GM12878 (cell line): Measurements from ENCODE around the gene URAD. TPM values are rescaled to one million over a fixed set of nuclear protein-coding genes. Genes with fewer than 3 reads are reported as not detected.
A peak's percentile ranks its signal among the peaks of the same experiment; 100 is the strongest.

Experiments
- ATAC-seq: fragments of 200-7000 bp; cut with Tn5 transposase; 3 replicates; pipeline ENCODE4 v1.9.1; 2020; ENCODE audit warnings: mild to moderate bottlenecking, moderate library complexity
- Bru-seq: library from RNA; stranded (reverse); fragments of 400-500 nt; gene quantifications from one replicate; lab custom pipeline; 2021; lab: Mats Ljungman, UMichigan
- BruChase-seq, 2 experiments: library from RNA; stranded (reverse); fragments of 400-500 nt; gene quantifications; one replicate each; lab custom pipeline; 2021; lab: Mats Ljungman, UMichigan
- BruUV-seq: library from RNA; stranded (reverse); fragments of 400-500 nt; replicated peaks from 2 replicates; lab custom pipeline; 2021; lab: Mats Ljungman, UMichigan
- CTCF ChIA-PET: fragments of 300-600 bp; sonication (Branson Sonifier 250); formaldehyde crosslinking; extraction: SDS; loops from one replicate; lab custom pipeline; 2021; ENCODE audit warnings: inconsistent platforms; lab: Yijun Ruan, JAX
- POLR2A ChIA-PET: fragments of 350-600 bp; formaldehyde crosslinking; extraction: SDS; loops from one replicate; lab custom pipeline; 2021; ENCODE audit warnings: inconsistent platforms; lab: Charles Lee
- RAD21 ChIA-PET: fragments of 300-600 bp; sonication (Branson Sonifier 250); formaldehyde crosslinking; loops from one replicate; lab custom pipeline; 2023; ENCODE audit warnings: antibody characterized with exemption; ENCODE audit not compliant: unreplicated experiment; lab: Charles Lee
- SMC1A ChIA-PET: fragments of 300-600 bp; sonication (Branson Sonifier 250); formaldehyde crosslinking; loops from one replicate; lab custom pipeline; 2023; ENCODE audit not compliant: unreplicated experiment, uncharacterized antibody; lab: Charles Lee
- DNase-seq: peaks from one replicate; pipeline ENCODE4 v3.0.0-alpha.2; 2011; ENCODE audit warnings: low read depth, low spot score
- FAIRE-seq: peaks from 3 replicates; lab custom pipeline; 2011; peaks lifted over from hg19 to GRCh38; lab: Jason Lieb, UNC
- H2AFZ ChIP-seq: 2 replicates; pipeline ENCODE4 v1.6.0; 2011; ENCODE audit warnings: low read depth, low read length, control low read depth; ENCODE audit not compliant: control insufficient read depth
- H3K27ac ChIP-seq: 2 replicates; pipeline ENCODE4 v1.5.1; 2011; ENCODE audit warnings: control low read depth; ENCODE audit not compliant: control insufficient read depth, insufficient read depth
- H3K27me3 ChIP-seq, 2 experiments: replicated peaks in 1 of 2; 2 replicates each; pipeline versions ENCODE4 v1.6.0 to v1.6.1; 2011; ENCODE audit warnings: low read length in 1 of 2; ENCODE audit not compliant: control insufficient read depth in 2 of 2, insufficient read depth in 2 of 2
- H3K36me3 ChIP-seq, 2 experiments: 2 replicates each; pipeline ENCODE4 v1.5.1; 2011; ENCODE audit warnings: low read length in 1 of 2; ENCODE audit not compliant: control insufficient read depth in 2 of 2, insufficient read depth in 2 of 2
- H3K4me1 ChIP-seq: 2 replicates; pipeline ENCODE4 v1.6.1; 2011; ENCODE audit warnings: mild to moderate bottlenecking, low read length, moderate library complexity, mixed read lengths; ENCODE audit not compliant: control insufficient read depth, insufficient read depth
- H3K4me2 ChIP-seq: 2 replicates; pipeline ENCODE4 v1.6.0; 2011; ENCODE audit warnings: control low read depth; ENCODE audit not compliant: control insufficient read depth, insufficient read depth
- H3K4me3 ChIP-seq: fragments of 200-600 bp; sonication (generic); 2 replicates; pipeline ENCODE4 v1.5.1; 2016
- H3K79me2 ChIP-seq: 2 replicates; pipeline ENCODE4 v1.6.0; 2011; ENCODE audit warnings: low read length; ENCODE audit not compliant: control insufficient read depth, insufficient read depth
- H3K9ac ChIP-seq: 2 replicates; pipeline ENCODE4 v1.8.0; 2011; ENCODE audit warnings: low read length, control low read depth, mixed read lengths; ENCODE audit not compliant: control insufficient read depth, insufficient read depth
- H3K9me3 ChIP-seq: replicated peaks from 3 replicates; pipeline ENCODE4 v1.5.1; 2011; ENCODE audit warnings: mild to moderate bottlenecking, low read length; ENCODE audit not compliant: control insufficient read depth, insufficient read depth
- H4K20me1 ChIP-seq: 2 replicates; pipeline ENCODE4 v1.6.0; 2011; ENCODE audit not compliant: control insufficient read depth, insufficient read depth
- CBFB ChIP-seq: IDR thresholded peaks from 2 replicates; pipeline ENCODE4 v1.6.1; 2016; ENCODE audit warnings: antibody characterized with exemption, low read depth
- FOS ChIP-seq: IDR thresholded peaks from 3 replicates; pipeline ENCODE4 v1.6.1; 2011; ENCODE audit warnings: borderline replicate concordance; ENCODE audit not compliant: insufficient read length; ENCODE audit errors: extremely low read depth
- HDGF ChIP-seq: fragments of 450-650 bp; IDR thresholded peaks from 2 replicates; pipeline ENCODE4 v1.6.1; 2016; ENCODE audit warnings: antibody characterized with exemption
- JUND ChIP-seq: IDR thresholded peaks from 2 replicates; pipeline ENCODE4 v1.6.1; 2012; ENCODE audit warnings: low read depth, mild to moderate bottlenecking, low read length, improper control_type of control experiment, moderate library complexity
- KLF5 ChIP-seq: fragments of 450-650 bp; IDR thresholded peaks from 2 replicates; pipeline ENCODE4 v1.6.1; 2014; ENCODE audit warnings: mild to moderate bottlenecking; ENCODE audit not compliant: partially characterized antibody
- MEF2B ChIP-seq: fragments of 450-650 bp; IDR thresholded peaks from 2 replicates; pipeline ENCODE4 v1.6.1; 2018; ENCODE audit warnings: mild to moderate bottlenecking, moderate library complexity; ENCODE audit not compliant: partially characterized antibody, poor library complexity, severe bottlenecking
- NFYA ChIP-seq: IDR thresholded peaks from 2 replicates; pipeline ENCODE4 v1.6.1; 2011; ENCODE audit warnings: low read depth, mild to moderate bottlenecking, low read length, improper control_type of control experiment, borderline replicate concordance
- PAX8 ChIP-seq: fragments of 450-650 bp; IDR thresholded peaks from 2 replicates; pipeline ENCODE4 v1.6.1; 2017; ENCODE audit warnings: mild to moderate bottlenecking, moderate library complexity
- RELA ChIP-seq: fragments of 450-650 bp; IDR thresholded peaks from 2 replicates; pipeline ENCODE4 v1.8.0; 2014; ENCODE audit warnings: borderline replicate concordance; ENCODE audit not compliant: partially characterized antibody
- SIN3A ChIP-seq: IDR thresholded peaks from 2 replicates; pipeline ENCODE4 v1.6.1; 2012; ENCODE audit warnings: low read depth, low read length, improper control_type of control experiment
- SRF ChIP-seq, 2 experiments: IDR thresholded peaks; 2 replicates each; pipeline ENCODE4 v1.6.1; 2011; ENCODE audit warnings: low read depth in 2 of 2, low read length in 2 of 2, mild to moderate bottlenecking in 1 of 2, moderate library complexity in 1 of 2
- ZBED1 ChIP-seq: IDR thresholded peaks from 2 replicates; pipeline ENCODE4 v1.6.1; 2016; ENCODE audit warnings: borderline replicate concordance
- ZNF274 ChIP-seq: IDR thresholded peaks from one replicate; pipeline ENCODE4 v1.8.0; 2011; ENCODE audit not compliant: insufficient read length, insufficient read depth
- ZNF622 ChIP-seq: fragments of 450-650 bp; IDR thresholded peaks from 2 replicates; pipeline ENCODE4 v1.6.1; 2017; ENCODE audit warnings: mild to moderate bottlenecking, inconsistent platforms
- WGBS: methylation state at CpG from one replicate; pipeline ENCODE4 v1.1.6; 2016; ENCODE audit warnings: low lambda C conversion rate; ENCODE audit not compliant: insufficient replicate concordance, insufficient coverage; ENCODE audit errors: missing lambda C conversion rate; 5-methylcytosine and 5-hydroxymethylcytosine counted together
- in situ Hi-C: fragments of 300-500 bp; cut with MboI; formaldehyde crosslinking; loops from 9 replicates; pipeline ENCODE4 v1.14.3; 2018; ENCODE audit warnings: mixed read lengths
- intact Hi-C: fragments of 100-400 bp; cut with micrococcal nuclease; formaldehyde crosslinking; loops from one replicate; pipeline ENCODE4 v1.14.2; 2022; ENCODE audit not compliant: unreplicated experiment
- long read RNA-seq, 2 experiments: library from polyadenylated mRNA; unstranded; transcript quantifications; one replicate each; pipeline ENCODE4 v2.0.0, GENCODE V29; 2019 to 2020
- polyA minus RNA-seq, 3 experiments: library from RNA; depleted of rRNA, polyadenylated mRNA; stranded (reverse); fragments of >200 nt; gene quantifications; 2 replicates each; pipeline ENCODE4 v1.2.3, GENCODE V29; 2011
- polyA plus RNA-seq, 11 experiments: library from polyadenylated mRNA; depleted of rRNA in 4 of 11; unstranded in 6 of 11; stranded (reverse) in 5 of 11; fragments of >200 nt; fragmentation: Nextera tagmentation in 4 of 11; fragmentation: Illumina TruSeq in 1 of 11; extraction: Ambion mirVana in 4 of 11; extraction: Trizol in 1 of 11; gene quantifications; 1 replicate in 1 of 11; 2 replicates in 10 of 11; pipeline versions ENCODE4 v1.2.1 to v1.2.3, GENCODE V29; 2011 to 2016; ENCODE audit warnings: inconsistent platforms in 2 of 11, missing spikeins in 2 of 11, low read depth in 1 of 11
- total RNA-seq, 4 experiments: library from RNA; depleted of rRNA in 3 of 4; stranded (reverse); fragments of >200 nt in 3 of 4; fragmentation: Illumina TruSeq in 1 of 4; extraction: Trizol in 1 of 4; gene quantifications; 2 replicates each; pipeline versions ENCODE4 v1.2.1 to v1.2.3, GENCODE V29; 2013 to 2021
- TF ChIP-seq, protein P1 (sequence below): fragments of 150-350 bp; IDR thresholded peaks from 2 replicates; pipeline ENCODE4 v1.6.1; 2016; ENCODE audit warnings: low read depth, low read length
- TF ChIP-seq, protein P2 (sequence below): fragments of 450-650 bp; IDR thresholded peaks from 2 replicates; pipeline ENCODE4 v1.6.1; 2017; ENCODE audit warnings: low read depth, mild to moderate bottlenecking, moderate library complexity

The URAD gene, protein sequence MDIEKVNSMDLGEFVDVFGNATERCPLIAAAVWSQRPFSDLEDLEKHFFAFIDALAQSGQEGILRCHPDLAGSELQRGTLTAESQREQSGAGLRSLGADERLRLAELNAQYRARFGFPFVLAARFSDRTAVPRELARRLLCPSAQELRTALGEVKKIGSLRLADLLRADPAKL
- not detected in 2 replicates for total RNA-seq (2013; cell fraction: nucleolus; rRNA removed)
- not detected in 2 replicates for total RNA-seq (2014; rRNA removed)
- not detected in 2 replicates for total RNA-seq (2014; rRNA removed; fragmentation: Illumina TruSeq; extraction: Trizol)
- not detected in 2 replicates for total RNA-seq (2021)
- not detected for polyA plus RNA-seq (2011; ENCODE audit: low read depth)
- polyA plus RNA-seq (2011; rRNA removed) = not detected in 2 replicates
- not detected in 2 replicates for polyA plus RNA-seq (2011; cell fraction: cytosol; rRNA removed)
- not detected in 2 replicates for polyA plus RNA-seq (2011; cell fraction: nucleus; rRNA removed)
- polyA plus RNA-seq (2012) = not detected in 2 replicates
- not detected in 2 replicates for polyA plus RNA-seq (2014; fragmentation: Illumina TruSeq; extraction: Trizol)
- not detected for polyA plus RNA-seq (2014; fragmentation: Nextera tagmentation; extraction: Ambion mirVana)
- not detected in 2 replicates for polyA plus RNA-seq (2014; rRNA removed)
- not detected for polyA plus RNA-seq (2016; fragmentation: Nextera tagmentation; extraction: Ambion mirVana)
- polyA minus RNA-seq (2011; rRNA and poly(A)+ RNA removed) = not detected in 2 replicates
- not detected in 2 replicates for polyA minus RNA-seq (2011; cell fraction: cytosol; rRNA and poly(A)+ RNA removed)
- polyA minus RNA-seq (2011; cell fraction: nucleus; rRNA and poly(A)+ RNA removed) = not detected in 2 replicates
- Bru-seq, nascent RNA = not detected
- percentile 8 among the genes with signal in this experiment for BruChase-seq, experiment 1, labeled RNA remaining after a 6-hour chase
- BruChase-seq, experiment 2, labeled RNA remaining after a 2-hour chase = percentile 7 among the genes with signal in this experiment
- long read RNA-seq, experiment 1 = 0 reads
- long read RNA-seq, experiment 2 = 0 reads

DNA sequence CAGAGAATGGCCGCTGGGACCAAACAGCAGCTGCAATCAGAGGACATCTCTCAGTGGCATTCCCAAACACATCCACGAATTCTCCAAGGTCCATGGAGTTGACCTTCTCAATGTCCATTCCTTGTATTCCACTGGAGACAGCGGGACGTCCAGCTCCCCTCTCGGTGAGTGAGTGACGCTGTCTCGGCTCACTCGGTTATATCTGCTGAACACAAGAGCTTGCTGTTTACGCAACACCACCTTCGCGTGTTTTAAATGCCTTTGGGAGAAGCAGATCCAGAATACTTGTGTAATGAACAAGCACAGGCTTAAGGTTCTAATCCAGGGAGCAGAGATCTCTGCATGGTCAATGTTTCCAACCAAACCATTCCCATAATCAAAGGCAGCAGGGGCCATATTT is at the start of gene URAD:
TSS of gene URAD (minus strand) at position 174 of the 400 bp plus-strand sequence. CDS start at position 118, 56 bp downstream.
- Histone ChIP-seq H4K20me1 (no peaks in the 10 kb centered on the region), H3K36me3 (no peaks in the 10 kb centered on the region), H3K9me3 (no peaks in the 10 kb centered on the region), H2AFZ (no peak within 1 kb of the TSS), H3K4me1 (no peaks in the 10 kb centered on the region), H3K79me2 (no peaks in the 10 kb centered on the region), H3K27me3 (no peaks in the 10 kb centered on the region; a peak in 1 of 4 replicates), H3K27ac (no peak within 1 kb of the TSS), H3K4me3 (no peak within 1 kb of the TSS), H3K4me2 (no peak within 1 kb of the TSS), H3K9ac (no peak within 1 kb of the TSS)
- BruUV-seq = no TSS peak
- SMC1A ChIA-PET = interaction anchor here (0.6 to 0.9 kb wide), 4 partner anchors 98 to 808 kb away, joined by 3 to 4 read pairs (median 3); no protein-coding TSS in a partner anchor
- RAD21 ChIA-PET = interaction anchor here (1.0 kb wide), 1 partner anchor 45 kb away, joined by 3 read pairs; no protein-coding TSS in a partner anchor
- intact Hi-C loops = loop anchor here (10.0 kb wide), 1 partner anchor 1004 kb away; no protein-coding TSS in a partner anchor
- FAIRE-seq = no peak
- POLR2A ChIA-PET = interaction anchor here (0.6 kb wide), 1 partner anchor 732 kb away, joined by 3 read pairs; no protein-coding TSS in a partner anchor
- TF ChIP-seq HDGF (no peak), FOS (no peak), NFYA (no peak), ZNF274 (no peak), RELA (no peak), JUND (no peak), ZBED1 (no peak), CBFB (no peak), SRF (IDR thresholded peaks at IDR 0.05; ENCODE audit: low read depth in 2 of 2, low read length in 2 of 2) (no peak), SIN3A (no peak), PAX8 (no peak), MEF2B (no peak), ZNF622 (no peak), KLF5 (no peak)
- TF ChIP-seq, protein P1, sequence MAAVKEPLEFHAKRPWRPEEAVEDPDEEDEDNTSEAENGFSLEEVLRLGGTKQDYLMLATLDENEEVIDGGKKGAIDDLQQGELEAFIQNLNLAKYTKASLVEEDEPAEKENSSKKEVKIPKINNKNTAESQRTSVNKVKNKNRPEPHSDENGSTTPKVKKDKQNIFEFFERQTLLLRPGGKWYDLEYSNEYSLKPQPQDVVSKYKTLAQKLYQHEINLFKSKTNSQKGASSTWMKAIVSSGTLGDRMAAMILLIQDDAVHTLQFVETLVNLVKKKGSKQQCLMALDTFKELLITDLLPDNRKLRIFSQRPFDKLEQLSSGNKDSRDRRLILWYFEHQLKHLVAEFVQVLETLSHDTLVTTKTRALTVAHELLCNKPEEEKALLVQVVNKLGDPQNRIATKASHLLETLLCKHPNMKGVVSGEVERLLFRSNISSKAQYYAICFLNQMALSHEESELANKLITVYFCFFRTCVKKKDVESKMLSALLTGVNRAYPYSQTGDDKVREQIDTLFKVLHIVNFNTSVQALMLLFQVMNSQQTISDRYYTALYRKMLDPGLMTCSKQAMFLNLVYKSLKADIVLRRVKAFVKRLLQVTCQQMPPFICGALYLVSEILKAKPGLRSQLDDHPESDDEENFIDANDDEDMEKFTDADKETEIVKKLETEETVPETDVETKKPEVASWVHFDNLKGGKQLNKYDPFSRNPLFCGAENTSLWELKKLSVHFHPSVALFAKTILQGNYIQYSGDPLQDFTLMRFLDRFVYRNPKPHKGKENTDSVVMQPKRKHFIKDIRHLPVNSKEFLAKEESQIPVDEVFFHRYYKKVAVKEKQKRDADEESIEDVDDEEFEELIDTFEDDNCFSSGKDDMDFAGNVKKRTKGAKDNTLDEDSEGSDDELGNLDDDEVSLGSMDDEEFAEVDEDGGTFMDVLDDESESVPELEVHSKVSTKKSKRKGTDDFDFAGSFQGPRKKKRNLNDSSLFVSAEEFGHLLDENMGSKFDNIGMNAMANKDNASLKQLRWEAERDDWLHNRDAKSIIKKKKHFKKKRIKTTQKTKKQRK = no peak
- TF ChIP-seq, protein P2, sequence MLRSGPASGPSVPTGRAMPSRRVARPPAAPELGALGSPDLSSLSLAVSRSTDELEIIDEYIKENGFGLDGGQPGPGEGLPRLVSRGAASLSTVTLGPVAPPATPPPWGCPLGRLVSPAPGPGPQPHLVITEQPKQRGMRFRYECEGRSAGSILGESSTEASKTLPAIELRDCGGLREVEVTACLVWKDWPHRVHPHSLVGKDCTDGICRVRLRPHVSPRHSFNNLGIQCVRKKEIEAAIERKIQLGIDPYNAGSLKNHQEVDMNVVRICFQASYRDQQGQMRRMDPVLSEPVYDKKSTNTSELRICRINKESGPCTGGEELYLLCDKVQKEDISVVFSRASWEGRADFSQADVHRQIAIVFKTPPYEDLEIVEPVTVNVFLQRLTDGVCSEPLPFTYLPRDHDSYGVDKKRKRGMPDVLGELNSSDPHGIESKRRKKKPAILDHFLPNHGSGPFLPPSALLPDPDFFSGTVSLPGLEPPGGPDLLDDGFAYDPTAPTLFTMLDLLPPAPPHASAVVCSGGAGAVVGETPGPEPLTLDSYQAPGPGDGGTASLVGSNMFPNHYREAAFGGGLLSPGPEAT = no peak
- no peak for ATAC-seq
- CTCF ChIA-PET = interaction anchor here (0.8 to 1.8 kb wide), 2 partner anchors 30 to 161 kb away, joined by 3 to 7 read pairs; no protein-coding TSS in a partner anchor
- DNase-seq = no peak
- 68% methylated on average over 11 of the region's 11 CpGs for WGBS
- in situ Hi-C loops = loop anchor here (10.0 kb wide), 2 partner anchors 454 to 1004 kb away; no protein-coding TSS in a partner anchor
